22Rv1 (cell line): Measurements from ENCODE around the gene KCNJ6.

Source experiments
- H3K27ac ChIP-seq: fragments of 450-650 bp; 2 replicates; pipeline ENCODE4 v1.5.1; 2017
- ZFX ChIP-seq: fragments of 450-650 bp; IDR thresholded peaks from 2 replicates; pipeline ENCODE4 v1.6.1; 2017; ENCODE audit warnings: antibody characterized with exemption, borderline replicate concordance
- TF ChIP-seq, protein P1 (sequence below): fragments of 450-650 bp; IDR thresholded peaks from 2 replicates; pipeline ENCODE4 v1.5.1; 2017; ENCODE audit warnings: mild to moderate bottlenecking

The KCNJ6 gene

DNA sequence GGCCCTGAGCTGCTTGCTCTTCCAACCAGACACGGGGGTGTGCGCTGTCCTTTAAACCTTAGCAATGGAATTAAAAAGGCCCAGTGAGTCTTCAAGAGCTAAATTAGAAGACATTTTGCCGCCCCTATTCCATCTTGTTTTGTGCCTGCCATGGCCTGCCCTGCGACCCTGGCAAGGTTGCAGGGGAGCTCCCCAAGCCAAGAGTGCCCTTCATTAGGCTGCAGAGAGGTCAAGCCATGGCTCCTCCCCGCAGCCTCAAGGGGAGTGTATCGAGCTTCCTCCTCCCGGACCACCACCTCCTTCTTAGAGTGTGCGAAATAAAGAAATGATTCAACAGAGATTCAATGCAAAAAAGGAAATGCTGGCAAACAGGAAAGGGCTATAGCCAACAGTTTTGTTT lies 293.5 kb downstream of the KCNJ6 start:
- TF ChIP-seq ZFX: no peak
- TF ChIP-seq, protein P1, sequence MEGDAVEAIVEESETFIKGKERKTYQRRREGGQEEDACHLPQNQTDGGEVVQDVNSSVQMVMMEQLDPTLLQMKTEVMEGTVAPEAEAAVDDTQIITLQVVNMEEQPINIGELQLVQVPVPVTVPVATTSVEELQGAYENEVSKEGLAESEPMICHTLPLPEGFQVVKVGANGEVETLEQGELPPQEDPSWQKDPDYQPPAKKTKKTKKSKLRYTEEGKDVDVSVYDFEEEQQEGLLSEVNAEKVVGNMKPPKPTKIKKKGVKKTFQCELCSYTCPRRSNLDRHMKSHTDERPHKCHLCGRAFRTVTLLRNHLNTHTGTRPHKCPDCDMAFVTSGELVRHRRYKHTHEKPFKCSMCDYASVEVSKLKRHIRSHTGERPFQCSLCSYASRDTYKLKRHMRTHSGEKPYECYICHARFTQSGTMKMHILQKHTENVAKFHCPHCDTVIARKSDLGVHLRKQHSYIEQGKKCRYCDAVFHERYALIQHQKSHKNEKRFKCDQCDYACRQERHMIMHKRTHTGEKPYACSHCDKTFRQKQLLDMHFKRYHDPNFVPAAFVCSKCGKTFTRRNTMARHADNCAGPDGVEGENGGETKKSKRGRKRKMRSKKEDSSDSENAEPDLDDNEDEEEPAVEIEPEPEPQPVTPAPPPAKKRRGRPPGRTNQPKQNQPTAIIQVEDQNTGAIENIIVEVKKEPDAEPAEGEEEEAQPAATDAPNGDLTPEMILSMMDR: no peak
- H3K27ac ChIP-seq: no peak overlapping the region

DNA sequence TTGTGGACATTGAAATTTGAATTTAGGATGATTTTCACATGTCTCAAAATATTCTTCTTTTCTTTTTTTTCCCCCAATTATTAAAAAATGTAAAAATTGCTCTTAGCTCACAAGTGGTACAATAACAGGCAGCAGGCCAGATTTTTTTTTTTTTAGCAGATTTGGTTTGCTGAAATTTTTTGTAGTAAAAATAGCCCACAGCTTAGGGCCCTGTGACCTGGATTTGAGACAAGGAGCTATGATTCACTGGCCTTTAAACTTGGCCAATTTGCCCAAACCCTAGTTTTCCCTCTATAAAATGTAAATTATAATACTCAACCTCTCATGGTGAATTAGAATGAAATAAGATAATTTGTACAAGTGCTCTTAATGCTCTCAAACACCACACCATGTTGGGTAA lies 295.9 kb downstream of the KCNJ6 start:
- H3K27ac ChIP-seq: no peak overlapping the region
- TF ChIP-seq, protein P1: no peak
- TF ChIP-seq ZFX: no peak

DNA sequence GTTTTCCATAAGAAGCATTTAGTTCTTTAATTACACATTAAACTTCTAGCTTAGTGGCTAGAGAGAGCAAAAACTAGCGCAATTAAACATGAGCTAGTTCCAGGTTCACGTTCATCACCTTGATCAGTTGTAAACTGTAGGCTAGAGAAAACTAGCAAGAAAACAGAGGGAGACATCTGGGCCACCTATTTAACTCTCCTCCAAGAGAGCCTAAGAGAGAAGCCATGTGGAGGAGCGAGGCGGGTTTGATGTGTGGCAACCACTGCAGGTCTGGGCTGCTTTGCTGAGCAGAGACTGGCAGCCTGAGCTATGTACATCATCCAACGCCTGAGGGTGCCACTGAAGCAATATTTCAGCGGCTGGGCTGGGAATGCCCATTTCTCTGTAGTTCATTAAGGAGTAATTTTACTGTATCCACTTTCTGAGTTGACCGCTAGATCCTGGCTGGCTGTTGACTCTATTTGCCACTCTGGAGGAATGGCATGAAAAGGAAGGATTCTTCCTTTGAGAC lies 296.7 kb downstream of the KCNJ6 start:
- no peak for TF ChIP-seq ZFX
- TF ChIP-seq, protein P1: no peak
- no peak overlapping the region for H3K27ac ChIP-seq

DNA sequence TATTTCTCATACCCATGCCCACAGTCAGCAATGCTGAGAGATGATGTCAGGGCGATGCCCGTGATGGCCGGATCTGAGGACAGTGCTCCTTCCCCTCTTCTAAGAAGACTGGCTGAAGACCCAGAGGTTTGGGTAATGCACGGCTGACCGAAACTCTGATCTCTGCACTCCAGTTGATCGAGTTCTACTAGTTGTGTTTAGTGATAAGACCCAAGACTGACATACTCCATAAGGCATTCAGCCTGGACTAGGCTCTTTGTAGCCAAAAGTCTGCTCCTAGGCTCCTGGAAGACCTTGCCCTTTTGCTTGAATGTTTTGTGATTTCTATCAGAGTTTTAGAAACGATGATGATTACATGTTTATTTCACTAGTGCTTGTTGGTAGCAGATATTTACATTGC lies 298.2 kb downstream of the KCNJ6 start:
- H3K27ac ChIP-seq: no peak overlapping the region

DNA sequence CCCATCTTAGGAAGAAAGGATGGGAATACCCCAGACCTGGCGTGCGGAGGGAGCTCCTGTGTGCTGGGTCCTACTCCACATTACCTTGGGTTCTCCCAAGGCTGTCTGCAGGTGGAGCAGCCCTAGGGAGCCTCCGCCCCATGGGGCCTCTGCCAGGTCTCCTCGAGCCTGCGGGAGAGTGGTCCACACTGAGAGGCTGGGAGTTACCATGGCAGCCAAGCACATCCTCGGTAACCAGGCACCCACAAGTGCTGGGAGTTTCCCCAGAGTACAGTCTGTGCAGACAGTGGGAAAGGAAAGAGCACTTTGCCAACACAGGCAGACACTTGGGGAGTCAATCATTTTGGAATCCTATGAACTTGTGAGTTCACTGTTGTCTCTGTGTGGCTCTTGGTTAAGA lies 300.3 kb downstream of the KCNJ6 start:
- TF ChIP-seq, protein P1: no peak
- TF ChIP-seq ZFX: no peak
- H3K27ac ChIP-seq: no peak overlapping the region

More for the DNA sequence above, 298.2 kb downstream of the KCNJ6 start:
- TF ChIP-seq ZFX: no peak
- TF ChIP-seq, protein P1: no peak

DNA sequence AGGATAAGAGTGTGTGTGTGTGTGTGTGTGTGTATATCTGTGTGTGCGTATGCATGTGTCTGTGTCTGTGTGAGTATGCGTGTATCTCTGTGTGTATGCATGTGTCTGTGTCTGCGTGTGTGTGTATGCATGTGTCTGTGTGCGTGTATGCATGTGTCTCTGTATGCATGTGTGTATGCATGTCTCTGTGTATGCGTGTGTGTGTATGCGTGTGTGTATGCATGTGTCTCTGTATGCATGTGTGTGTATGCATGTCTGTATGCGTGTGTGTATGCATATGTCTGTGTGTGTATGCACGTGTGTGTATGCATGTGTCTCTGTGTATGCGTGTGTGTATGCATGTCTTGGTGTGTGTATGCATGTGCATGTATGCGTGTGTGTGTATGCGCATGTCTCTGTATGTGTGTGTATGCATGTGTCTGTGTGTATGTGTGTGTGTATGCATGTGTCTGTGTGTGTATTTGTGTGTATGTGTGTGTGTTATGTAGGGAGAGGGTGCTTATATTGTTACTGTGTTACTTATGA lies 301.8 kb downstream of the KCNJ6 start:
- no peak overlapping the region for H3K27ac ChIP-seq
- TF ChIP-seq, protein P1: no peak
- no peak for TF ChIP-seq ZFX

DNA sequence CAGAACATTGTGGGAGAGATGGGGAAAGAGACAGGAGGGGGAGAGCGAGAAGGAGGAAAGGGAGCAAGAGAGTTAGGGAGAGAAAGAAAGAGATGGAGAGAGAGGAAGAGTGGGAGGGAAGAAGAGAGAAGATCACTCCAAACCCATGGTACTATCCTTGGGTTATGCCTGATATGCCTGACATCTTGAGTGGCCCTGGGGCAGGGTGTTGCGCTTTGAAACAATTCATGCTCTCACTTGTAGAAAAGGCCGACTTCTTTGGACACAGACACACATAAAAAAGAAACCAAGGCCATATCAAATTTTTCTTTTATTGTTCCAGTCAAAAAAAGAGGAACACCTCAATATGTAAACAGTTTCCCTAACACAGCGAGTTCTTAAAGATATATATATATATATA lies 309.2 kb downstream of the KCNJ6 start:
- TF ChIP-seq, protein P1: no peak
- no peak for TF ChIP-seq ZFX
- H3K27ac ChIP-seq: no peak overlapping the region
